HUES64 (cell line): Measurements from ENCODE around the gene MACROD1.

Source experiments
- H3K27ac ChIP-seq: 2 replicates; pipeline ENCODE4 v1.7.0; 2013; ENCODE audit warnings: low read depth, low read length, inconsistent platforms
- H3K27me3 ChIP-seq: 2 replicates; pipeline ENCODE4 v1.6.1; 2013; ENCODE audit warnings: mild to moderate bottlenecking, low read length; ENCODE audit not compliant: insufficient read depth
- H3K36me3 ChIP-seq: 2 replicates; pipeline ENCODE4 v1.6.1; 2013; ENCODE audit warnings: mild to moderate bottlenecking, low read length; ENCODE audit not compliant: insufficient read depth
- H3K4me1 ChIP-seq: 2 replicates; pipeline ENCODE4 v1.6.1; 2013; ENCODE audit warnings: mild to moderate bottlenecking, low read length, moderate library complexity; ENCODE audit not compliant: insufficient read depth
- H3K4me3 ChIP-seq: 2 replicates; pipeline ENCODE4 v1.5.1; 2013; ENCODE audit warnings: mild to moderate bottlenecking, low read length, moderate library complexity
- H3K9ac ChIP-seq: 2 replicates; pipeline ENCODE4 v1.6.1; 2013; ENCODE audit warnings: mild to moderate bottlenecking, low read depth, low read length
- H3K9me3 ChIP-seq: 2 replicates; pipeline ENCODE4 v1.6.1; 2013; ENCODE audit warnings: low read depth, low read length; ENCODE audit not compliant: insufficient read depth
- WGBS: fragments of 150-250, 120-280 bp; methylation state at CpG from one replicate; pipeline ENCODE4 v1.1.7; 2013; ENCODE audit warnings: missing lambda C conversion rate; 5-methylcytosine and 5-hydroxymethylcytosine counted together

Gene MACROD1

GRCh38 chr11:64009710-64010109 lies 156.2 kb downstream of the MACROD1 start:
- Histone ChIP-seq H3K27me3 (peaks cover 55% of the 10 kb centered on the region), H3K36me3 (no peaks in the 10 kb centered on the region), H3K9ac (no peak overlapping the region), H3K9me3 (no peaks in the 10 kb centered on the region), H3K4me1 (peaks cover 4% of the 10 kb centered on the region), H3K27ac (no peak overlapping the region), H3K4me3 (no peak overlapping the region)
- 96% methylated on average over 8 of the region's 8 CpGs for WGBS

DNA sequence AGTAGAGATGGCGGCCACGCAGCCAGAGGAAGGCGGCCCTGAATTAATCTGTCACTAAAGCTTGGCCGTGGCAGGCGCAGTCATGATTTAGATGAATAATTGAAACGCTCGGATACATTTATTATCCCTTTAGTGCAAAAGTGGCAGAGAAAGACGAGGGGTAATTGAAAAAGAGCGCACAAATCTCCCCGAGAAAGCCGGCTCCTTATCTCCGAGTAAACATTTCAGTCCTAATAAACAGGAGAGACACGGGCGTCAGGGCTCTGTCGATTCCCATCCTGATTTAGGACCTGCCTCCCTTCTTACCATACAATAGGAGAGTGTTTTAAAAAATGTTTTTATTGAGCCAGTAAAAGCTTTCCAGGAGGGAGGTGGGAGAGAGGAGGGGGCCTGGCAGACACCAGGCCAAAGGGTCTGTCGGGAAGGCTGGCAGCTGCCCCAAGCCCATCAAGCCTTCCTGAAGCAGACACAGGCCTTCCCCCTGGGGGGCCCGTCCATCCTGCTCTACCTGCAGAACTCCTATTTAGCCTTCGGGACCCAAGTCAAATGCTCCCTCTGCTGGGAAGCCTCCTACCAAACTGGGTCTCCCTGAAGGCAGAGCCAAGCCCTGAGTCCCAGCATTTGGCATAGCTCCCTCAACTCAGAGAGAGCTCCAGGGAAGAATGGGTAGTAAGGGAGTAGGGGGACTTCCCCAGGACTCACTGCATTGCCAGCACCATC lies 156.8 kb downstream of the MACROD1 start:
- 82% methylated on average over 18 of the region's 18 CpGs for whole genome bisulfite sequencing
- Histone ChIP-seq H3K27ac (no peak overlapping the region), H3K36me3 (no peaks in the 10 kb centered on the region), H3K9me3 (no peaks in the 10 kb centered on the region), H3K4me3 (no peak overlapping the region), H3K9ac (no peak overlapping the region), H3K4me1 (peaks cover 4% of the 10 kb centered on the region), H3K27me3 (peaks cover 54% of the 10 kb centered on the region)

- H3K4me1 ChIP-seq, result peaks cover 4% of the 10 kb centered on the region
- no peak overlapping the region for H3K27ac ChIP-seq
- no peaks in the 10 kb centered on the region for H3K36me3 ChIP-seq
- H3K9me3 ChIP-seq, result no peaks in the 10 kb centered on the region
- no peak overlapping the region for H3K9ac ChIP-seq
- WGBS, result 86% methylated on average over 26 of the region's 26 CpGs
- peak overlapping the region; percentile 49; the same call in 1 of the 2 replicates for H3K4me3 ChIP-seq
- H3K27me3 ChIP-seq, result peaks cover 54% of the 10 kb centered on the region
These were observed 157.5 kb downstream of the MACROD1 start for GRCh38 chr11:64008283-64008913.

DNA sequence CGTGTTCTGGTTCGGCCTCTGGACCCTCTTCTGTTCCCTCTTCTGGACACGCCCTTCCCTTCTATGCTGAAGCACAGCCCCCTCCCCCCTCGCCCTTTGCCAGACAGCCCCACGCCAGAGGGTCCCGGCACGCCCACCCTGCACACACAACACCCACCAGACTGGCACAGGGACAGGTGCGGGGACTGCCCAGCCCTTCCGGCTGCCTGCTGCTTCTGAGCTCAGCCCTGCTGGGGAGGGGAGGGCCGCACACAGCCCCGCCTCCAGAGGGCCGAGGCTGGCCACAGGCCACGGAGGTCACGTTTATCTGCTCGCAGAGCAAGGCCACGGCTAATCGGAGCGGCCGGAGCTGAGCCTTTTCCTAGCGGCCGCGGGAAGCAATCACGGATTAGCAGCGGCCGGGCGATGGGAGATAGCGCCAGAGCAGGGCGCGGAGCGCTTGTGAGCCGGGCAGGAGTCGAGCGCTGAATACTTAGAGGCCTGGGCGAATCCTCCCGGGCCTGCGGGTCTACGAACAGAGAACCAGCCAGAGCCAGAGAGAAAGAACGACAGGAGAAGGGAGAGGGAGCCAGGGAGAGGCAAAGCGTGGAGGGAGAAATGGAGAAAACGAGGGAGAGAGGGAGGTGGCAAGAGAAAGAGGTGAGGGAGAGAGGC lies 158.2 kb downstream of the MACROD1 start:
- no peaks in the 10 kb centered on the region for H3K36me3 ChIP-seq
- H3K9me3 ChIP-seq, result no peaks in the 10 kb centered on the region
- peak overlapping the region; percentile 49 for H3K4me3 ChIP-seq
- peaks cover 4% of the 10 kb centered on the region for H3K4me1 ChIP-seq
- no peak overlapping the region for H3K9ac ChIP-seq
- H3K27ac ChIP-seq, result no peak overlapping the region
- WGBS, result 6% methylated on average over 40 of the region's 40 CpGs
- peaks cover 54% of the 10 kb centered on the region for H3K27me3 ChIP-seq

GRCh38 chr11:64007160-64007628 lies 158.7 kb downstream of the MACROD1 start:
- peaks cover 54% of the 10 kb centered on the region for H3K27me3 ChIP-seq
- H3K36me3 ChIP-seq, result no peaks in the 10 kb centered on the region
- no peak overlapping the region for H3K27ac ChIP-seq
- H3K4me3 ChIP-seq, result peak overlapping the region; percentile 49
- no peak overlapping the region for H3K9ac ChIP-seq
- no peaks in the 10 kb centered on the region for H3K9me3 ChIP-seq
- 2% methylated on average over 27 of the region's 27 CpGs for WGBS
- peaks cover 4% of the 10 kb centered on the region for H3K4me1 ChIP-seq

DNA sequence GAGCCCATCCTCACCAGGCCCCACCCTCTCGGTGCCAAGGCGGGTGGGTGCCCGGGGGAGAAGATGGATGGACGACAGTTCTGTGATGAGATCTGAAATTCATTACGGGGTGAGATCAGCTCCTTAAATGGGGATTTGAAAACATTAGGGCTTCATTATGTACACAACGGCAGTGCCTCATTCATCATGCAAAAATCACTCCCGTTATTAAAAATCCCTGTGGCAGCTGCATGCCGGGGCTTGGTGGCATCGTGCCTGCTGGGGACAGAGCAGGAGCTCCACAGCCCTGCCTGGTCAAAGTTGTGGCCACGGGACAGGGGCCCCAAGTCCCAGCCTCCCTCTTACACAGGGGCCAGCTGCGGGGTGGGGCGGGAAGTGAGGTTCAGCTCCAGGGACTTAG lies 159.5 kb downstream of the MACROD1 start:
- no peak overlapping the region for H3K4me3 ChIP-seq
- peaks cover 51% of the 10 kb centered on the region for H3K27me3 ChIP-seq
- no peak overlapping the region for H3K27ac ChIP-seq
- H3K36me3 ChIP-seq, result no peaks in the 10 kb centered on the region
- H3K9me3 ChIP-seq, result no peaks in the 10 kb centered on the region
- H3K9ac ChIP-seq, result no peak overlapping the region
- 87% methylated on average over 12 of the region's 12 CpGs for WGBS
- H3K4me1 ChIP-seq, result peaks cover 4% of the 10 kb centered on the region

GRCh38 chr11:64005691-64006090 lies 160.2 kb downstream of the MACROD1 start:
- Histone ChIP-seq H3K36me3 (no peaks in the 10 kb centered on the region), H3K4me1 (peaks cover 4% of the 10 kb centered on the region), H3K27me3 (peaks cover 58% of the 10 kb centered on the region), H3K9ac (no peak overlapping the region), H3K9me3 (no peaks in the 10 kb centered on the region), H3K27ac (no peak overlapping the region), H3K4me3 (no peak overlapping the region)
- 83% methylated on average over 4 of the region's 4 CpGs for WGBS

DNA sequence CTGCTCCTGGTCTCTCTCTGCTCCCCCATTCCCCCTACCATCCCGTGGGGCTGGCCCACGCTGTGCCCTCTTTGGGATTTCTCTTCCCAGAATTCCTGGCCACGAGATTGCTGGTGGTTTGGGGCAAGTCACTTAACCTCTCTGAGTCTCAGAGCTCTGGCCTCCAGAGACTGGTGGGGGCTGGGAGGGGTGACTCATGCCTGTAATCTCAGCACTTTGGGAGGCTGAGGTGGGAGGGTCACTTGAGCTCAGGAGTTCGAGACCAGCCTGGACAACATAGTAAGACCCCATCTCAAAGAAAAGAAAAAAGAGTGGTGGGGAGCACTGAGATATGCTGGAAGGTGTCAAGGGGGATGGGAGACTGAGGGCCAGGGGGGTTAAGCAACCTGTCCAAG lies 161.3 kb downstream of the MACROD1 start:
- no peaks in the 10 kb centered on the region for H3K9me3 ChIP-seq
- no peaks in the 10 kb centered on the region for H3K36me3 ChIP-seq
- H3K4me3 ChIP-seq, result no peak overlapping the region
- 74% methylated on average over 4 of the region's 4 CpGs for WGBS
- H3K4me1 ChIP-seq, result peaks cover 4% of the 10 kb centered on the region
- H3K27ac ChIP-seq, result no peak overlapping the region
- H3K27me3 ChIP-seq, result peaks cover 64% of the 10 kb centered on the region
- H3K9ac ChIP-seq, result no peak overlapping the region

- WGBS, result 78% methylated on average over 23 of the region's 23 CpGs
- Histone ChIP-seq H3K27ac (no peak overlapping the region), H3K9ac (no peak overlapping the region), H3K36me3 (no peaks in the 10 kb centered on the region), H3K27me3 (peaks cover 59% of the 10 kb centered on the region), H3K4me1 (peaks cover 4% of the 10 kb centered on the region), H3K9me3 (no peaks in the 10 kb centered on the region), H3K4me3 (no peak overlapping the region)
These were observed 161.9 kb downstream of the MACROD1 start for GRCh38 chr11:64003807-64004589.

- H3K27ac ChIP-seq, result no peak overlapping the region
These were observed 164.2 kb downstream of the MACROD1 start for GRCh38 chr11:64001484-64002420.

More at GRCh38 chr11:64001484-64002420, 164.2 kb downstream of the MACROD1 start:
- 87% methylated on average over 23 of the region's 23 CpGs for whole genome bisulfite sequencing
- Histone ChIP-seq H3K27me3 (peaks cover 36% of the 10 kb centered on the region), H3K4me3 (no peak overlapping the region), H3K36me3 (peaks cover 14% of the 10 kb centered on the region), H3K4me1 (peaks cover 7% of the 10 kb centered on the region), H3K9me3 (no peaks in the 10 kb centered on the region), H3K9ac (no peak overlapping the region)
